Suppressor macrophage (primary cell): ENCODE results near the gene AKAP6.

ENCODE experiments used
- DNase-seq, 4 experiments: peaks; one replicate each; pipeline ENCODE4 v3.0.0-alpha.2; 2020 to 2022

Gene AKAP6

DNA sequence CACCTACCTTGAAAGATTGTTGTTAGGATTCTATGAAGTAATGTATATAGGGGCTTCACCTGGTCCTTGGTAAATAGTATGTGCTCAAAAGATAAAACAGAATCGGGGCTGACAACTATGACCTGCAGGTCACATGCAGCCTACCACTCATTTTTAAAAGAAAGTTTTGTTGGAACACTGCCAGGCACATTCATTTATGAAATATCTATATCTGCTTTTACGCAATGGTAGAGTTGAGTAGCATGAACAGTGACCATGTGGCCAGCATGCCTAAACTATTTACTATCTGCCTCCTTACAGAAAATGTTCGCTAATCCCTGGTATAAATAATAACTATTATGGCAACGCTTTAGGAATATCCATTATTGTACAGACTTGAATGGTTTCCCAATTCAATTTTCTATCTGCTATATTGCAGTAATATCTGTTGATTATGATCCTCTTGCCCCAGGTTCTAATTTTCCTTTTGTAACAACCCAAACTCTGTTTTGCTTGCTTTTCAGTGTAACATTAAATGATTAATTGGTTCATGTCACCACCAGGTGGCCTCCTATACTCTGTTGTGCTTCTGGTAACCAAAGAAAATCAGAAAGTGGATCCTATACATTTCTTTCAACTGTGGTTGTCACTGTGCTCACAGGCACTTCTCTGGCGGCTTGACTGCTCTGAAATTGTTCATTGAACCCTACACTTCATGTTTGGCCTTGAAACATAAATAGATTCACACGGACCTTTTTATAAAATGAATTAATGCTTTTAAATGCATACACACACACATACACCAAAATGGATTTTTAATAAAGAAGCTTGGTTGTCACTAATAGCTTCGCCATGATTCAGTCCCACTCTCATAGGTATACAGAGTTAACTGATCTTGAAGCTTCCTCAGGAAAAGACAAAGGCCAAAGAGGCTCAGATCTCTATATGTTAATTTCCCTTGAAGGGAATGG lies 381.9 kb downstream of the AKAP6 start:
- peak; percentile 45 to 65 (median 50) for DNase-seq

GRCh38 chr14:32713856-32714255 lies 384.8 kb downstream of the AKAP6 start:
- no peak for DNase-seq

GRCh38 chr14:32719601-32720000 lies 390.5 kb downstream of the AKAP6 start:
- no peak for DNase-seq

DNA sequence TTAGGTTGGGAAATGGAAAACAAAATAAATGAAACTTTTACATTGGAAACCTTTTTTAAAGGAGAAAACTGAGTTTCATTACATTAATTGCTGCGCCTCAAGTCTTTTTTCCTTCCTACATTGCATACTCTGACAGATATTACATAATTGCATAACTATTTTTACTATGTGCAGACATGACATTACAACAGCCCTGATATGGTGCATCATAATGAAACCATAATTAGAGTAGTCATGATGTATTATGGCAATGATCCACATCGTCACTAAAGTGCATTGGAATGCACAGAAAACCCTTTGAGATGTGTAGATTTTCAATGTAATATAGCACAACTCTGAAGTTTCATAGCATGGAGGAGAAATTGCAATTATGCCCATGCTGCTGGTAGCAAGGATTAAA lies 391.8 kb downstream of the AKAP6 start:
- DNase-seq: peak in 1 of 4 experiments; percentile 11

DNA sequence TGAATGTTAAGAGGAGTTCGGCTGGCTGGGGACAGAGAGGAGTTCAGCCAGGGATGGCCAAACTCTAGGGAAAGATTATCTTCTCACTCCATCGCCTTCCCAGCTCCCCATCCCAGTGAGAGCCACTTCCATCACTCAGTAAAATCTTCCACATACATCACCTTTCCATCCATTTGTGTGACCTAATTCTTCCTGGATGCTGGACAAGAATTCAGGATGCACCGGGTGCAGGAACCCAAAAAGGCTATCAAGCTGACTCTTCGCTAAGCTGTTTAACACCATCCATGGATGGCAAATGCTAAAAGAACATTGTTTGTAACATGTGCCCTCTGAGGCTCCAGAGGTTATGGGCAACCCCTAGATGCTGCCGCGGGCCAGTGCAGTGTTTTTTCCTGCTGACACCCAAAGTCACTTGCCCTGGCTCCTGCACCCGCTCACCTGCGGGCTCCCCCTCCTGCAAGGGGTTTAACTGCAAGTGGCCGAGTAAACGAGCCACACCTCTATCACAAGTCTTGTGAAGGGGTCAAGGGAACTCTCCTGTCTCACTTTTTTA lies 393.6 kb downstream of the AKAP6 start:
- no peak for DNase-seq

- no peak for DNase-seq
Measured at GRCh38 chr14:32724867-32725471, 395.9 kb downstream of the AKAP6 start.

DNA sequence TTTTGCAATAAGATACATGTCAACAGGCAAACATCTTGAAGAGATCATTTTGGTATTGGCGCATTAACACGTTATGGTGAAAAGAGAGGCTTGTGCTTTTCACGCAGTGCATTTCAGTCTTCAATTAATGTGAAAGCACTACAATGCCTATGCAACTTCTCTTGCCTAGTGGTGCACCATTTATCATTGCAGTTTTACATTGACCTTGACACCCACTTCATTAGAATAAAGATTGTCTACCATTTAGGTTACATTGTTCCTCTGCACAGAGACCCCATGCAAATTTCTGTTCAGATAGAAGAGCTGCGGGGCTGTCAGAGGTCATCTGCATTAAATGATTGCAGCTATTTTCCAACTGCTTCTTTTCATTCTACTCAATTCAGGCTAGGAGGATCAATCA lies 397.4 kb downstream of the AKAP6 start:
- DNase-seq: no peak

GRCh38 chr14:32727832-32728231 lies 398.7 kb downstream of the AKAP6 start:
- DNase-seq: no peak

DNA sequence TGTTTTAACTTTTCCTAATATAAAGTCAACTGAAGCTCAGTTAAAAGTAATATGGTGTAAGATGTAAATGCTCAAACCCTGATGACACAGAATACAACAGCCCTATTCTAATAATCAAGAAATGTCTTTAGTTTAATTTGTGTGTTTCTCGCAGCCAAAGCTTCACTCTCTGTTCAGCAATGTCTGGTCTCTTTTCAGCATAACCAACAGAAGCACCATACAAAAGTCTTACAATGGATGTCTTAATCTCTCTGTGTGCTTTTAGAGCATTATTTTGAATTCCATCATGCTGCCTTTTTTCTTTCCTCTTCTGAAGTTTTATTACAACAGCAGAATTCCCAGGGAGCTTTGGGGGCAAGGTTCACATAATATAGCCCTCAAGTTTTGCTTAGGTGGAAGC lies 399.4 kb downstream of the AKAP6 start:
- no peak for DNase-seq

- DNase-seq: no peak
Measured at GRCh38 chr14:32728976-32729375, 399.9 kb downstream of the AKAP6 start.

DNA sequence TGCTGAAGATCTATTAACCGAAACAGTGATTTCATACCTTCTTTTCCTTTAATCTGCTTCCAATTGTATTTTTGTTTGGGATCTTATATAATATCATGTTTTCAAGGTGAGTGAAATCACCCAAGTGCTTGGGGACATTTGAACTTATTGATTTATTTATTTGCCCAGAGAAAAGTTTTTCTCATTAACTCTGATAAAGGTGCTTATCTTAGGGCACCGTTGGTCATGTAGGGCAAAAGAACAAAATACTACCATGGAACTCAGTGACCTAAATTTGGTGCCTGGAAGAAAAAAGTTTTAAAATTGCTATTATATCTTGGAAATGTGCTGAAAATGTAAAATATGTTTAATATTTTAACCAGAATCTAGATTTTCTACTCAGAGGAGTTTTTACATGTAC lies 402.2 kb downstream of the AKAP6 start:
- DNase-seq: no peak

GRCh38 chr14:32733015-32733414 lies 403.9 kb downstream of the AKAP6 start:
- no peak for DNase-seq

DNA sequence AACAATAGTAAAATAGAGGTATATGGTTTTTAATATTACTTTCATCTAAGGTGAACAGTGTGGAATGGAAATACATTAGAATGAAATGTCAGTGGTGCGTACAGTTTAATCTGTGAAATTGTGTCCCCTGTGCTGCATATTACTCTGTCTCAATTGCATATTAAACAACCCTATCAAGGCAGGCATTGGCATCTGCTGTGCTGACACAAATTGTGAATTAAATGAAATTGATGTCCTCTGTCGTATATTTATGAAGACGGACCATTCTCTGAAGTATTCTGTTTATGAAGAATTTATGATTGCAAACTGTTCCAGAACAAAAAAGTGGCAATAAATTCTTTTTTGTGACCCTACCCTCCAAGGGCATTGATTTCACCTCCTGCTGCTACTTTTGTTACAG lies 405.2 kb downstream of the AKAP6 start:
- no peak for DNase-seq

- no peak for DNase-seq
Measured at GRCh38 chr14:32737621-32738020, 408.5 kb downstream of the AKAP6 start.

DNA sequence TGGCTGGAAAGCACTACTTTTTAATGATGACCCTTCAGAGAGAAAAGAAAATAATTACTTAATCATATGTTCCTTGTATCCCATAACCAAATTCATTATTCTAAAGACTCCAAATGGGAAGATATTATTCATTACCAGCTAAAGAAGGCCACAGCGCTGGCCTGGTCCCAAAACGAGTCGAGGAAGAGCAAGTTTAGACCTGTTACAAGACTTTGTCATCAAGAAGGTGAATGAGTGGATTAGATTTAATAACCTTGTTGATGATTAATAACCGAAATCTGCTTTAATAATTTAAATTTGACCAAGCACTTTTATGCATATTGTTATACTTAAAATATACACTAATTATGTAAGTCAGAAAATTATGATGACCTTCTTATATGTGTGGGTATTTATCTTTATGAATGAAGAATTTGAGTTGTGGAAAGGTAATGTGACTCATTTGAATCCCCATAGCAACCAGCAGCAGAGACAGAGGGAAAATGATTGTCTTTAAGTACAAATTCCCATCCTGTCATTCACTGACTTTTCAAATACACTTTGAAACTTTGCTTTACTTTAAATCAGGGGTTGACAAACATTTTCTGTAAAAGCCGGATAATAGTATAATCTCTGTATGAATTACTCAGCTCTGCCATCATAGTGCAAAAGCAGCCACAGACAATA lies 409.2 kb downstream of the AKAP6 start:
- no peak for DNase-seq

- no peak for DNase-seq
Measured at GRCh38 chr14:32744811-32745445, 415.8 kb downstream of the AKAP6 start.

DNA sequence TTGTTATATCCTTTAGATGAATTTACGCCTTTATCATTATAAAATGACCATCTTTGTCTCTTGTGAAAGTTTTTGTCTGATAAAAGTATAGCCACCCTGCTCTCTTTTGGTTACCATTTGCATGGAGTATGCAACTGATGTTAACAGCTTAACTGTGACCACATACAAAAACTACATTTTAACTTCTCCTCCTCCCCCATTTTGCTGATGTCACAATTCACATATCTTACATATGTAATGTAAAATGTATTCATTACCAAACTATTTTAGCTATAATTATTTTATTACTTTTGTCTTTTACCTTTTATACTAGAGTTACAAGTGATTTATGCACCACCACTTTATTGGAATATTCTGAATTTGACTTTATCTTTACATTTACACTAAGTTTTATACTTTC lies 425.1 kb downstream of the AKAP6 start:
- DNase-seq: no peak

DNA sequence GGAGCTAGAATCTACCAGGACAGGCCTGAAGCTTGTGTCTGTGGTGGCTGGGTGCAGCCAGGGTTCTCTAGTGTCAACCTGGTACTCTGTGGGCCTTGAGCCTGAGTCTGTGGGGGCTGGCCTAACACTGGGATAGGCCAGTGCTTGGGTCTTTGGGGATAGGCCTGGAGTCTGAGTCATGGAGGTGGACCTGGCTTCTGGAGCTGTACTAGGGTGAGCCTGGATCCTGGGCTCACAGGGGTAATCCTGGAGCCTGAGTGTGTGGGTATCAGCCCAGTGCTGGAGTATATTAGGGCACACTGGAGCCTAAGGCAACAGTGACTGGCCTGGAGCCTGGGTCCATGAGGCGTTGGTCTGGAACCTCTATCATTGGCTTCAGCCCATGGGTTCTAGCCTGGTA lies 427.1 kb downstream of the AKAP6 start:
- no peak for DNase-seq

DNA sequence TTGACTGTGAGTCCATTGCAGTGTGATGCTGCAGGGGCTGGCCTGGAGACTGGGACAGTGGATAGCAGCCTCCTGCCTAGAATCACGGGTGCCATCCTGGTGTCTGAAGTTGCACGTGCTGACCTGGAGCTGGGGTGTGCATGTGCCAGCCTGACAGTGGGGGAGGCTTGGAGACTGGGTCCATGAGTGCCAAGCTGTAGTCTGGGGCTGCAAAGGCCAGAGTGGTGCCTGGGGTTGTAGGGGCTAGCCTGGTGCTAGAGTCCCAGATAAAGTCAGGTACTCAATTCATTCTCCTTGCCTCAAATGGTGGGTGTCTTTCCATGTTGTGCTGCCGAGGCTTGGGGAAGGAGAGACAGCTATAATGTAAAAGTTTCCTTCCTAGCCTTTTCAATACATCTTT lies 427.7 kb downstream of the AKAP6 start:
- no peak for DNase-seq

DNA sequence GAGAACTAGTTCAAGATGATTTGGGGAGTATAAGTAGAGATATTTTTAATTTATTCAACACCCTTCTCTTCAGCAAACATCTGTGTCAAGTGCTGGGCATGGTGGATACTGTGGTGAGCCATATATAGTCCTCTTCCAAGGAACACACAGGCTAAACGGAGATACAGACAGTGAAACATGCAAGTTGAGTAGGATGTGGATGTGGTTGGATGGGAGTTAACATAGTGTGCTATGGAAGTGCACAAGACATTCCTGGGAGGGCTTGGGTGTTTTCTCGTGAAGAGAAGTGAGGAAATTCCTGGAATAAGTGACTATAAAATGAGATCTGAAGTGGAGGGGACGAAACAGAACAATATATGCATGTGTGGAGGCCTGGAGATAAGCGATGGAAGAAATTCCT lies 428.5 kb downstream of the AKAP6 start:
- DNase-seq: no peak

- DNase-seq: no peak
Measured at GRCh38 chr14:32761381-32761968, 432.4 kb downstream of the AKAP6 start.

- no peak for DNase-seq
Measured at GRCh38 chr14:32762886-32763285, 433.8 kb downstream of the AKAP6 start.
